Activated T-cell treated with anti-CD3 and anti-CD28 coated beads, Interleukin-2, amount 50 U/mL, for 4 hours (primary cell): ENCODE data around the gene ADAMTS9. TPM values are rescaled to one million over a fixed set of nuclear protein-coding genes. Genes with fewer than 3 reads are reported as not detected.

Experiments
- ATAC-seq, 2 donors: fragments of 200-7000 bp; cut with Tn5 transposase; one replicate each; pipeline ENCODE4 v1.10.0; 2021
- DNase-seq: peaks from one replicate; pipeline ENCODE4 v3.0.0-alpha.2; 2020
- H3K27me3 Mint-ChIP-seq: one replicate; pipeline ENCODE4 v1.8.0; 2021; ENCODE audit warnings: low read depth, mixed read lengths
- H3K36me3 Mint-ChIP-seq: one replicate; pipeline ENCODE4 v1.8.0; 2022; ENCODE audit warnings: mixed read lengths; ENCODE audit not compliant: insufficient read depth
- H3K4me1 Mint-ChIP-seq: one replicate; pipeline ENCODE4 v1.8.0; 2021; ENCODE audit warnings: low read depth, mixed read lengths
- H3K4me3 Mint-ChIP-seq: one replicate; pipeline ENCODE4 v1.8.0; 2021; ENCODE audit warnings: mild to moderate bottlenecking, moderate library complexity, mixed read lengths
- H3K9me3 Mint-ChIP-seq: one replicate; pipeline ENCODE4 v1.8.0; 2021; ENCODE audit warnings: mixed read lengths
- total RNA-seq, 3 donors: library from RNA; stranded (reverse); gene quantifications; one replicate each; pipeline ENCODE4 v1.2.1, GENCODE V29; 2021

The ADAMTS9 gene
- total RNA-seq, 3 donors from 2014 or later = 0.08 to 0.11 TPM; not detected in 1

- H3K4me3 Mint-ChIP-seq = no peak overlapping the region
- DNase-seq = no peak
- no peaks in the 10 kb centered on the region for H3K36me3 Mint-ChIP-seq
- ATAC-seq = no peak
- no peaks in the 10 kb centered on the region for H3K27me3 Mint-ChIP-seq
- H3K9me3 Mint-ChIP-seq = no peaks in the 10 kb centered on the region
- H3K4me1 Mint-ChIP-seq = no peaks in the 10 kb centered on the region
These were observed 113.6 kb downstream of the ADAMTS9 start for GRCh38 chr3:64574194-64574593.

GRCh38 chr3:64571982-64572381 is 115.8 kb downstream of the ADAMTS9 start:
- Mint-ChIP-seq H3K36me3 (no peaks in the 10 kb centered on the region), H3K9me3 (no peaks in the 10 kb centered on the region), H3K27me3 (no peaks in the 10 kb centered on the region), H3K4me1 (no peaks in the 10 kb centered on the region), H3K4me3 (no peak overlapping the region)
- ATAC-seq (no peak), DNase-seq (no peak)

GRCh38 chr3:64568895-64569517 is 118.8 kb downstream of the ADAMTS9 start:
- Mint-ChIP-seq H3K4me3 (no peak overlapping the region), H3K27me3 (no peaks in the 10 kb centered on the region), H3K4me1 (no peaks in the 10 kb centered on the region), H3K9me3 (no peaks in the 10 kb centered on the region), H3K36me3 (no peaks in the 10 kb centered on the region)
- DNase-seq (no peak), ATAC-seq (no peak)

- DNase-seq (no peak), ATAC-seq (no peak)
- Mint-ChIP-seq H3K4me1 (no peaks in the 10 kb centered on the region), H3K9me3 (no peaks in the 10 kb centered on the region), H3K27me3 (no peaks in the 10 kb centered on the region), H3K36me3 (no peaks in the 10 kb centered on the region), H3K4me3 (no peak overlapping the region)
These were observed 120.9 kb downstream of the ADAMTS9 start for GRCh38 chr3:64566859-64567258.

GRCh38 chr3:64563751-64564150 is 124.0 kb downstream of the ADAMTS9 start:
- DNase-seq = no peak
- no peaks in the 10 kb centered on the region for H3K9me3 Mint-ChIP-seq
- no peak for ATAC-seq
- H3K4me1 Mint-ChIP-seq = no peaks in the 10 kb centered on the region
- H3K36me3 Mint-ChIP-seq = no peaks in the 10 kb centered on the region
- H3K4me3 Mint-ChIP-seq = no peak overlapping the region
- no peaks in the 10 kb centered on the region for H3K27me3 Mint-ChIP-seq

GRCh38 chr3:64561868-64562267 is 125.9 kb downstream of the ADAMTS9 start:
- no peaks in the 10 kb centered on the region for H3K27me3 Mint-ChIP-seq
- DNase-seq (no peak), ATAC-seq (no peak)
- H3K9me3 Mint-ChIP-seq = no peaks in the 10 kb centered on the region
- no peaks in the 10 kb centered on the region for H3K4me1 Mint-ChIP-seq
- no peak overlapping the region for H3K4me3 Mint-ChIP-seq
- no peaks in the 10 kb centered on the region for H3K36me3 Mint-ChIP-seq

GRCh38 chr3:64561325-64561843 is 126.4 kb downstream of the ADAMTS9 start:
- Mint-ChIP-seq H3K27me3 (no peaks in the 10 kb centered on the region), H3K36me3 (no peaks in the 10 kb centered on the region), H3K9me3 (no peaks in the 10 kb centered on the region), H3K4me1 (no peaks in the 10 kb centered on the region), H3K4me3 (no peak overlapping the region)
- ATAC-seq = no peak
- no peak for DNase-seq

GRCh38 chr3:64560791-64561190 is 127.0 kb downstream of the ADAMTS9 start:
- Mint-ChIP-seq H3K9me3 (no peaks in the 10 kb centered on the region), H3K4me1 (no peaks in the 10 kb centered on the region), H3K27me3 (no peaks in the 10 kb centered on the region), H3K36me3 (no peaks in the 10 kb centered on the region), H3K4me3 (no peak overlapping the region)
- DNase-seq (no peak), ATAC-seq (no peak)

- H3K36me3 Mint-ChIP-seq = no peaks in the 10 kb centered on the region
- no peaks in the 10 kb centered on the region for H3K9me3 Mint-ChIP-seq
- DNase-seq (no peak), ATAC-seq (no peak)
- no peaks in the 10 kb centered on the region for H3K4me1 Mint-ChIP-seq
- H3K4me3 Mint-ChIP-seq = no peak overlapping the region
- H3K27me3 Mint-ChIP-seq = peaks cover 3% of the 10 kb centered on the region
These were observed 128.2 kb downstream of the ADAMTS9 start for GRCh38 chr3:64559588-64559987.

GRCh38 chr3:64556046-64556445 is 131.8 kb downstream of the ADAMTS9 start:
- no peaks in the 10 kb centered on the region for H3K4me1 Mint-ChIP-seq
- no peaks in the 10 kb centered on the region for H3K9me3 Mint-ChIP-seq
- no peaks in the 10 kb centered on the region for H3K36me3 Mint-ChIP-seq
- DNase-seq (no peak), ATAC-seq (no peak)
- peaks cover 3% of the 10 kb centered on the region for H3K27me3 Mint-ChIP-seq
- no peak overlapping the region for H3K4me3 Mint-ChIP-seq

GRCh38 chr3:64555351-64555750 is 132.4 kb downstream of the ADAMTS9 start:
- DNase-seq = no peak
- peaks cover 3% of the 10 kb centered on the region for H3K27me3 Mint-ChIP-seq
- H3K9me3 Mint-ChIP-seq = no peaks in the 10 kb centered on the region
- no peaks in the 10 kb centered on the region for H3K4me1 Mint-ChIP-seq
- no peak for ATAC-seq
- H3K36me3 Mint-ChIP-seq = no peaks in the 10 kb centered on the region
- no peak overlapping the region for H3K4me3 Mint-ChIP-seq

- peaks cover 3% of the 10 kb centered on the region for H3K27me3 Mint-ChIP-seq
- no peaks in the 10 kb centered on the region for H3K36me3 Mint-ChIP-seq
- ATAC-seq (no peak), DNase-seq (no peak)
- no peaks in the 10 kb centered on the region for H3K9me3 Mint-ChIP-seq
- H3K4me1 Mint-ChIP-seq = no peaks in the 10 kb centered on the region
- H3K4me3 Mint-ChIP-seq = no peak overlapping the region
These were observed 133.5 kb downstream of the ADAMTS9 start for GRCh38 chr3:64554096-64554920.

GRCh38 chr3:64552966-64553365 is 134.8 kb downstream of the ADAMTS9 start:
- H3K36me3 Mint-ChIP-seq = no peaks in the 10 kb centered on the region
- DNase-seq = no peak
- no peak for ATAC-seq
- no peaks in the 10 kb centered on the region for H3K4me1 Mint-ChIP-seq
- peaks cover 4% of the 10 kb centered on the region for H3K27me3 Mint-ChIP-seq
- H3K4me3 Mint-ChIP-seq = no peak overlapping the region
- no peaks in the 10 kb centered on the region for H3K9me3 Mint-ChIP-seq

- no peaks in the 10 kb centered on the region for H3K36me3 Mint-ChIP-seq
- no peak overlapping the region for H3K4me3 Mint-ChIP-seq
- DNase-seq (no peak), ATAC-seq (no peak)
- no peaks in the 10 kb centered on the region for H3K9me3 Mint-ChIP-seq
- H3K4me1 Mint-ChIP-seq = no peaks in the 10 kb centered on the region
- H3K27me3 Mint-ChIP-seq = peaks cover 8% of the 10 kb centered on the region
These were observed 135.6 kb downstream of the ADAMTS9 start for GRCh38 chr3:64552160-64552559.

- no peaks in the 10 kb centered on the region for H3K36me3 Mint-ChIP-seq
- H3K9me3 Mint-ChIP-seq = no peaks in the 10 kb centered on the region
- ATAC-seq (no peak), DNase-seq (no peak)
- H3K27me3 Mint-ChIP-seq = peaks cover 8% of the 10 kb centered on the region
- no peaks in the 10 kb centered on the region for H3K4me1 Mint-ChIP-seq
- no peak overlapping the region for H3K4me3 Mint-ChIP-seq
These were observed 136.1 kb downstream of the ADAMTS9 start for GRCh38 chr3:64551697-64552096.
